NCI-H146 (cell line): ENCODE measurements around the gene HOXC13.
A peak's percentile ranks its signal among the peaks of the same experiment; 100 is the strongest.

Experiments used
- DNase-seq: peaks from one replicate; lab custom pipeline; 2025; lab: John Stamatoyannopoulos, UW

The HOXC13 gene

DNA sequence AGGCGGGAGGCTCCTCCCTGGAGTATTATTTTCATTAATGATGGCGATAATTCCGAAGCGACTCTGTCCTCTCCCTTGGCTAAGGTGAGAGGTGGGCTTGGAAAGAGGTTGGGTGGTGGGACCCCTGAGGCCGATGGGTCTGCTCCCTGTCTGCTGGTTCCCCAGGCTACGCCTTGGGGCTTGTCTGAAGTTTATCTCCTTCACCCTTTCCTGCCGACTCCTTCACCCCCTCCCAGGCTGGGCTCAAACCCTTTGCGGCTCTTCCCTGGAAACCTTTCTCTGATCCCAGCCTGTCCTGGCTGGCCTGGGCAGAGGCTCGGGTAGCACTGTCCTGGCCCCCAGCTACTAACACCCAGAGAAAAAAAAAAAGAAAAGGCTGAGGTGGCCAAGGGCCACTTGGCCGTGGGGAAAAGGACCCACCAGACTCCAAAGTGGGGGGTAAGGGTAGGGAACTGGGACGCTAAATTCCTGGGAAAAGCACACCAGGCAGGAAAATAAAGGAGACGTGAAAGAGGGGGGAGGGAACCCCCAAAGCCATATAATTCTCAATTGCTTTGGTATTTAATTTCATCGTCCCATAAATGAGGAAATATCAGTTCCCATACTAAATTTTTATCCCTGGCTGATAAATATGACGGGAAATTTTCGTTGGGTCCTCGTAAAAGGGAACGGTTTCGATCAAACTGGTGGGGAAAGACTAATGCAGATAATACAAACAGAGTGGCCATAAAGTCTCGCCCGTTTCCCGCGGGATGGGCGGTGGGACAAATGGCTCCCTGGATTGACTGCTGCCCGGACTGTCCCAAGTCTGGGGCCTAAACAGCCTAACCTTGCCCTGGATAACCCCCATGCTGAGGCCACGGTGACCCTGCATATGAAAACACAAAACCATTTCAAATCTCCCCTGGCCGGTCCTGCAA, 44.3 kb downstream of the HOXC13 start:
- DNase-seq, result no peak

DNA sequence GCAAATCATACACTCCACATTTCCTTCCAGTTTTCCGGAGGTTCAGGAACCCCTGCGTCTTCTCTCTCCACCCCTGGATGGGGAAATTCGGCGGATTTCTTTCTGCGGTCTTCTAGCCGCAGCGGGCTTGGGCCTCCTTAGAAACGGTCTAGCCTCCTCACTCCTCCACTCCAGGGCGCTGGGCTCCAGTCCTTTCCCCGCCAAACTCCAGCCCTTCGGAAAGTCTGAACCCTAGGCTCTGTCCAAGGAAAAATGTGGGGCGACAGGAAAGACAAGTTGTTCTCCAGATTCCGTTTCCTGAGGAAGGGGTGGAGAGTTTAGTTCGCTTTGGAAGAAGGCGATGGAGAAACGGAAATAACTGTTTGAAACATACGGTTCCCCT, 44.9 kb downstream of the HOXC13 start:
- DNase-seq, result no peak

DNA sequence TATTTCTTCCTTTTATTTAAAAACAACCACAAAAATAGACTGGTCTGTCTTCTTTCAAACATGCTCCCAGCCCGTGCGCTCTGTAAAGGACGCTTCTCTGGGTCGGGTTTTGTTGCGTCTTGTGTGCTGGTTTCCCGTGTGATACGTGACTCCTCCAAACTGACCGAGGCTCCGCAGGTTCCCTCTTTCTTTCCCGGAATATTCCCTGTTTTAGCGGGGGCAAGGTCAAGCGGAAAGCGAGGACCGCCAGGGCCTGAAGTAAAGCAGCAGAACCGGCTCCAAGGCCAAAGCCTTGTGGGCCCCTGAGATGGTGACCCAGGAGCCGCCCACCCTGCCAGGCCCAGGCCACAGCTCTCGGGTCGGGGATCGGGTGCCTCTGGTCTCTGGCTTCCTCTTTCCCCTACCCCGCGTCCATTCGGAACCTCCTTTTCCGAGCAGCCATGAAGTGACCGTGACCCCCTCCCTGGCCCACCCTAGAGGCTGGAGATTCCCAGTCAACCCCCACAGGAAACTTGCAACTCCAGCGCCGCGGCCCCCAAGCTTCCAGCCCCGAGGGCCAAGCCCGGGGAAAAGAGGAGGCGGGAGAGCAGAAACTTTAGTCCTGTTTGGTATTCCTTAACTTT, 45.4 kb downstream of the HOXC13 start:
- DNase-seq, result no peak

DNA sequence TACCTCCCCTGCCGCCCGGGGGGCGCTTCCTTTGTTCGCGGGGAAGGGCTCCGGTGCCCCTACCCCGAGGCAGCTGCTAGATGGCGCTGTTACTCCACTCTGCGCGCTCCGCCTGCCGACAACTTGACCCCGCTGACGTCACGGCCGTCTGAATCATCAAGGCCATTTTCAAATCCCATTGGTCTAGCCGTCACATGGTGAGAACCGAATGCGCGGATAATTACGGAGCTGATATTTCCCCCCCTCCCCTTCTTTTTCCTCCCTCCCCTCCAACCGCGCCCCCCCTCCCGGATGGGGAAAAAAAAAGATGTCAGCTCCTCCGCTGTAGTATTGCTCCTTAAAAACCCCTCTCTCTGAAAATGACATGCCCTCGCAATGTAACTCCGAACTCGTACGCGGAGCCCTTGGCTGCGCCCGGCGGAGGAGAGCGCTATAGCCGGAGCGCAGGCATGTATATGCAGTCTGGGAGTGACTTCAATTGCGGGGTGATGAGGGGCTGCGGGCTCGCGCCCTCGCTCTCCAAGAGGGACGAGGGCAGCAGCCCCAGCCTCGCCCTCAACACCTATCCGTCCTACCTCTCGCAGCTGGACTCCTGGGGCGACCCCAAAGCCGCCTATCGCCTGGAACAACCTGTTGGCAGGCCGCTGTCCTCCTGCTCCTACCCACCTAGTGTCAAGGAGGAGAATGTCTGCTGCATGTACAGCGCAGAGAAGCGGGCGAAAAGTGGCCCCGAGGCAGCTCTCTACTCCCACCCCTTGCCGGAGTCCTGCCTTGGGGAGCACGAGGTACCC, 46.5 kb downstream of the HOXC13 start, which contains the start of gene HOXC10:
Gene HOXC10 (plus strand): TSS at position 246 of the 791 bp plus-strand sequence. CDS start 114 bp downstream, at position 360.
- peak; percentile 14 for DNase-seq

DNA sequence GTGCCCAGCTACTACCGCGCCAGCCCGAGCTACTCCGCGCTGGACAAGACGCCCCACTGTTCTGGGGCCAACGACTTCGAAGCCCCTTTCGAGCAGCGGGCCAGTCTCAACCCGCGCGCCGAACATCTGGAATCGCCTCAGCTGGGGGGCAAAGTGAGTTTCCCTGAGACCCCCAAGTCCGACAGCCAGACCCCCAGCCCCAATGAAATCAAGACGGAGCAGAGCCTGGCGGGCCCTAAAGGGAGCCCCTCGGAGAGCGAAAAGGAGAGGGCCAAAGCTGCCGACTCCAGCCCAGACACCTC, 47.0 kb downstream of the HOXC13 start:
- DNase-seq, result no peak

DNA sequence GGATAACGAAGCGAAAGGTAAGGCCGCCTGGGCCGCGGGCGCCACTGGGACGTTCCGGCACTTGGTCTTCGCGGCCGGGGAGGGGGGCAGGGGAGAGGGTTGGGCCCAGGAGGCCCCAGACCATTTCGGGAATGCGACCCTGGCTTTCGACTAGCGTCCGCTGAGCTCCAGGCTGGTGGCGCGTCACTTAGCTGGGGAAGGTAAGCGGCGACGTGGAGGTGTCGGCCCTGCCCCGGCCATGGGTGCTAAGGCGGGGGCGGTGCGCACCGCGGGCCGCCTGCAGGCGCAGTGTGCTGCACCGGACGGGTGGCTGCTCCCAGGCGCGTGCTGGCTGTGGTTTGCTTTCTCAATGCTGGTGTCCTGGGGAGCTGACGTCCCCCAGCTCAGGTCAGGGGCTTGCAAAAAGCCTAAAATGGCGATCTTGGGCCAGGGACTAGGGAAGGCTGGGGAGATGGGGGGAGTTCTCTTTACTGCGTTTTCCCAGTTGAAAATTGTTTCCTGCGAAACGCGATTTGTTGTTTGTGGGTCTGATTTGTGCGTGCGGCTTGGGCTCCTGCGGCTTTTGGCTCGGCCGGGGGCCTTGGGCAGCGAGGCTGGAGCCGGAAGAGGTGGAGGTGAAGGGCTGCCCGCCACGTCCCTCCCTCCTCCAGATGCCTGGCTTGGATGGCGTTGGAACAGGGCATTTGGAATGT, 47.5 kb downstream of the HOXC13 start:
- DNase-seq, result no peak

DNA sequence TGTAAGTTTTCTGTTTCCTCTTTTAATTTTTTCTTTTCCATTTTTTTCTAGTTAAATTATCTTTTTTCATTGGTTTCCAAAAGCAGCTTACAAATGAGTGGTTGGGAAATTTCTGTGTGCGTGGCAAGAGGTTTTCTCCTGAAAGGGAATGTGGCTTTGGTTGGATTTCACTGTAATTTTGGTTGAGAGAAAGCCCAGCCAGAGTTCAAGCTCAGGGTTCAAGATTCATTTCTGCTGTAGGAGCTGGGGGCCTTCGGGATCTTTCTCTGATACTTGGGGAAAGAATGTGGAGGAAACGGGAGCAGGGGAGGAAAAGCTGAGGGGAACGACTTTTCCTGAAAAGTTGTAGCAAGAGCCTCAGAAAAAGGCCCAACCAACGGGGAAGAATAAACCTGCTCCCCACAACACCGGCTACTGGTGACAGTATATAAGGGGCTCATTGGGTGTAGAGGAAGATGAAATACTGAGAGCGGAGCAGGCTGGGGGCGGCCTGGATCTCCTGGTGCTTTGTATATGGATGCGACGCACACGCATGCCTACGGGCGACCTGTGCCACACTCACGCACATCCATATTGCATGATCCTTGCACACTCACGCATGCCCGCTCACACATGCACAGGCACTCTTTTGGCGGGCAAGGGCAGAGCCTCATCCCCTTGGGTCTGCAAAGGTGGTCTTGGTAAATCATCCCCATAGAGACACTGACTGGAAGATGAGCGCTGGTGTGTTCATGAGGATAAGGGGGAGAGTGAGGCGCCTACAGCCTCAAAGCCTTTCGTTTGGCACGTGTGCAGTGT, 48.3 kb downstream of the HOXC13 start:
- no peak for DNase-seq

DNA sequence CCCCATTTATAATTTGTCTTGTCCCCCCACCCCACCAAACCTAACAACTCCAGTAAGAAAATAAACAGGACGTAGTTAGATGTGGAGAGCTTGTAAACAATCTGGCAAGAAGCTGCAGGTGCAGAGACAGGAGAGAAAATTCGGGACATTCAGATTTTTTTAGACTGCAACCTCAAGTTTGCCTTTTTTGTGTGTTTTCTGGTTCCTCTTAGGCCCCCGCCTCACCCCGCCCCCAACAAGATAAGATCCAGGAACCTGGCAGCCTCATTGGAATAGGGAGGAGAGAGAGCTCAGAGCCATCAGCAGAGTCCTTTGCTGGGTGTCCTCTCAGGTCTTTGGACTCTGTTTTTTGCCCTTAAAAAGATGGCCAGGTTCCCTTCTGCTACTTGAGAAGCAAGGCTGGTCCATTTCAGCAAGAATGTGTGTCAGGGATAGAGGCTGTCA, 49.2 kb downstream of the HOXC13 start:
- no peak for DNase-seq

DNA sequence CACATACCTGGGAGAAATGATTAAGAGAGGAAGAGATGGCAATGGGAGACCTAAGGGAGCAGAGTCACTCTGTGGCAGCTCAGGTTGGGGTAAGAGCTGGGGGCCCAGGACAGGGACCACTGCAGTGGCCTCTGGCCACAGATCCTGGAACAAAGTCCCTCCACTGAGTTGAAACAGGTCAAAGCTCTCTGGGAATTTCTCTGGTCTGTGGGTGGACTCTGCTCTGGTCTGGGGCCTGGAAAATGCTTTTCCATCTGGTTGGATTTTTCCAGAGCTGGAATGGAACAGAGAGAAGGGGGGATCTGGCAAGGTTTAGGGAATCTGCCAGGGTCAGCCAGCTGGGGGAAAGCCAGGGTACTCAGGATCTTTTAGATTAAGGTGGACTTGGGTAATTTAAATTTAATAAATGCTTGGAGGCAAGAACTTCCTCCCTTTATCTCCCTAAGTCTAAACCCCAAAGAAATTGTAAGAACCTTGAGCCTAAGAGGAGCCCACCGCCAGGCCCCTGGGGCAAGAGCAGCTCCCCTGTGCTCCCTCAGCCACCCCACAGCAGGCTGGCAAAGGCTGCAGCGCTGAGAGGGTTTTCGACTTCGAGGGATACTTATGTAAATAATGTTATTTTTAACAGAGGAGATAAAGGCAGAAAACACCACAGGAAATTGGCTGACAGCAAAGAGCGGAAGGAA, 50.1 kb downstream of the HOXC13 start:
- DNase-seq, result no peak

DNA sequence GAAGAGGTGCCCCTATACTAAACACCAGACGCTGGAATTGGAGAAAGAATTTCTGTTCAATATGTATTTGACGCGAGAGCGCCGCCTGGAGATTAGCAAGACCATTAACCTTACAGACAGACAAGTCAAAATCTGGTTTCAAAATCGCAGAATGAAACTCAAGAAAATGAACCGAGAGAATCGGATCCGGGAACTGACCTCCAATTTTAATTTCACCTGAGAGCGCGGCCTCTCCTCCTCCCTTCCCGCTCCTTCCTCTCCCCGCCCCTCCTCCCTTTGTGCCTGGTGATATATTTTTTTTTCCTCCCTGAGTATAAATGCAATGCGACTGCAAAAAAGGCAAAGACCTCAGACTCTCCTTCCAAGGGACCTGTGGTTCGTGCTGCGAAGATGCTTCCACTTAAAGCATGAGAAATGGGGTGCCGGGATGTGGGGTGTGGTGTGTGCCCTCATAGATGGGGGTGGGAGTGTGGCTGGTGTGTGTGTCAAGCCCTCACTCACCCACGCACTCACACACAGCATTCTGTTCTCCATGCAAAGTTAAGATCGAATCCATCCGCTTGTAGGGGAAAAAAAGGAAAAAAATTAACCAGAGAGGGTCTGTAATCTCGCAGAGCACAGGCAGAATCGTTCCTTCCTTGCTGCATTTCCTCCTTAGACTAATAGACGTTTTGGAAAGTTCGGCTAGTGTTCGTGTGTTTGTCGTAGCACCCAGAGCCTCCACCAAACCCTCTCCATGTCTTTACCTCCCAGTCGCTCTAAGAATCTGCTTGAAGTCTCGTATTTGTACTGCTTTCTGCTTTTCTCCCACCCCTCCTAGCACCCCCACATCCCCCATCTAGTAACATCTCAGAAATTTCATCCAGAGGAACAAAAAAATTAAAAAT, 50.8 kb downstream of the HOXC13 start:
- DNase-seq, result no peak

DNA sequence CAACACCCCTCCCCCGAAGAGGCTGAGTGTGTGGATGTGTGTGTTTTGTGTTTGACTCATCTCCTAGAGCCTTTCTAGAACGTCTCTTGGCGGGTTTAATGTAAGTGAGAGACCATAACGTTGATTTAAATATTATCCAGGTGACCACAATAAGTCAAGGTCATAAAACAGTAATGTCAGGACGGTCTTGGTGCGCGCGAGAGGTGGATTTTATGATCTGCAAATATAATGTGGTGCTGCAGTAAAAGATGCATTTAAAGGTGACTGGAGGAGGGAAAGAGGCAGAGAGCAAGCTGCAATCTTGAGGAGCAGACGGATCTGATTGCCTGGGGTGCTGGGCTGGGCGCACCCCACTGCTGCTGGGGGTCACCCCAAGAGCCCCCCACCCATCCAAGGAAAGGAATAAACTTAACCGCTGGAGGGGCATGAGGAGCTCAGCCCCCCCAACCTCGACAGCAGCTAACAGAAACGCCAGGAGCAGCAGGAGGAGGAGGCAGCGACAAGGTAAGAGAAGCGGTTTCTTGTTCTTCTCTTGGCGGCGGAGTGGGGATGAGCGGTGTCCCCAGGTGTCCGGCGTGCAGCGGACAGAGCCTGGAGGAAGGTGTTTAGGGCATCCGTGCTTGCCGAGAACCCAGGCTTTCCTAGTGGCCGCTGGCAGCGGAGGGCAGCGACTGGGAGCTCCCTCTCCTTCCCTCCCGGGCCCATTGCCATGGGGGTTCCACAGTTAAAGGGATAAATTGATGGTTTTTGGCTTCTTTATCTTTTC, 51.9 kb downstream of the HOXC13 start:
- no peak for DNase-seq

DNA sequence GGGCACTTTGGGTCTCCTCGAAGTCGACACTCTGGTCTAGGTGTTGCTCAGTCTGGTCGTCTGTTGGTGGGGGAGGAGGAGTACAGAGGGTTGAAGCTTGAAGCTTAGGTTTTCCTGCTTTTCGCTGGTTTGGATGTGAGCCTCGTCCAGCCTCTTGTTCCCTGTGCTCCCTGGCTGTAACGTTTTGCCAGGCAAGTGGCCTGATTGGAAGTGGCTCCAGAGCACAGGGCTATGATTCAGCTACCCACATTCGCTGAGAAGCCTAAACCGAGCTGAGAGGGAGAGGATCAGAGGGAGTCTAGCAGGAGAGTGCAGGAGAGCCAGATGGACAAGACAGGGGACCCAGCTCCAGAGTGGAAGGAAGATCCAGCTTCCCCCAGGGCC, 52.4 kb downstream of the HOXC13 start:
- no peak for DNase-seq

DNA sequence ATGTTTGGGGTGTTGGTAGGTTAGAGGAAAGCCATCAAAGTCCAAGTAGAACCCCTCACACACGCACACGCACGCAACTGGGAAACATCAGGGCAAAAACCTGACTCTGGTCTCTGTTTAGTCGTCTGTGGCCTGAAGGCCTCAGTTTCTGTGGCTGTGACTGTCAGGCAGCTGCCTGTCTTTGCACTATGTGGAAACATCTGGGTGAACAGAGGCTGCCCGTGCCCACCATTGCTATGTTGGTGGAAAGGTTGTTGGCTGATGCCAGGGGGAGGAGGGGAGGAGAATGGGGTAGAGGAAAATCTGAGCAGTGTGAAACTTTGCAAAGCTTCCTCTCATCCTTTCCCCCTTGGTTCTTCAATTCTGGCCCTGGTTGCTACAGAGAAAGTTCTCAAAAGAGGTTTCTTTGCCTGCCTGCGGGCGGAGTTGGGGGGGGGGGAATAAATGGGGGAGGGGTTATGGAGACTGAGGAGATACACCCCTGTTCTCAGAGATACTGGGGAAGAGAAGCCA, 53.8 kb downstream of the HOXC13 start:
- DNase-seq, result no peak

DNA sequence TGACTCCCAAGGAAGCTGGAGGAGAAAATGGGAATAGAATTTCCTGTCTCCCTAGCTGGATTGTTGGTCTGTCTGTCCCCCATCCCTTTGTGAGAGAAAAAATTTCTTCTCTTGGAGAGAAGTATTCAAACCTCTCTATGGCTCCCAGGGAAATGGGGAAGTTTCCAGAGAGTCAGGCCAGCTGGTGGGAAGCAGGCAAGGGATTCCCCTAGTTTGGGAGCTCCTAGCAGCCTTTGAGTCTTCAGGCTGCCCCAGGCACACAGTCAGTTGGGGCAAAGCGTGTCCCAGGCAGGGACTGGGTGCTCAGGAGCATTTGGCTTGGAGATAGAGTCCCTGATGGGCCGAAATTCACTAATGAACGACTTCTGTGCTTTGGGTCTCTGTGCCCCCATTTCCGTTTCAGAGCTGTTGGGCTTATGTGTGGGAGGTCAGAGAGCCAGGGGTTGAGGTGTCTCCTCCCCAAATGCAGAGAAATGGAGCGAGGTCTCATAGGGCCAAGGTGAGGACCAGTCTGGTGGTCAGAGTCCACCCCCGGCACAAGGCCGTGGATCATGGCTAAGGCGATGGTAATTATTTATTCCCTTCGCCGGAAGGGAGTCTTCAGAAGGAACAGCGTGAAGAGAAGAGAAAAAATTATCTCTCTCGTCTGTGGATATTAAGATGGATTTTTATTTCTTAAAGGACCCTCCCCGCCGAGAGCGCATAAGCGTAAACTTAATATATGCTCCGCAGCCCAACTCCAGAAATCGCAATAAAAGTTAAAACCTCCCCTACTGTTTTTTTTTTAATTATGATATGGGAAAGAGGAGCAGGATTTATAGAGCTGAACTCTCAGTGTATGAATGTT, 54.8 kb downstream of the HOXC13 start:
- no peak for DNase-seq

DNA sequence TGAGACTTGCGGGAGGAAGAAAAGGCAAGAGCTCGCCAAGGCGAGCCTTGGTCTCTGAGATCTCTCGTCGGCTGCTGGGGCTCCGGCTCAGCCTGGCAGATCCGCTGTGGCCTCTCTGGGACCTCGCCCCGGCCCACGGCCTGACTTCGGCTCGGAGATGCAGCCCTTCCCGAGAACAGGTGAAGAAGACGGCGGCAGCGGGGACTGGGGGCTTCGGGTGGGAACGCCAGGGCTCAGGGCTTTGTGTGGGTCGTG, 55.3 kb downstream of the HOXC13 start:
- DNase-seq, result no peak

DNA sequence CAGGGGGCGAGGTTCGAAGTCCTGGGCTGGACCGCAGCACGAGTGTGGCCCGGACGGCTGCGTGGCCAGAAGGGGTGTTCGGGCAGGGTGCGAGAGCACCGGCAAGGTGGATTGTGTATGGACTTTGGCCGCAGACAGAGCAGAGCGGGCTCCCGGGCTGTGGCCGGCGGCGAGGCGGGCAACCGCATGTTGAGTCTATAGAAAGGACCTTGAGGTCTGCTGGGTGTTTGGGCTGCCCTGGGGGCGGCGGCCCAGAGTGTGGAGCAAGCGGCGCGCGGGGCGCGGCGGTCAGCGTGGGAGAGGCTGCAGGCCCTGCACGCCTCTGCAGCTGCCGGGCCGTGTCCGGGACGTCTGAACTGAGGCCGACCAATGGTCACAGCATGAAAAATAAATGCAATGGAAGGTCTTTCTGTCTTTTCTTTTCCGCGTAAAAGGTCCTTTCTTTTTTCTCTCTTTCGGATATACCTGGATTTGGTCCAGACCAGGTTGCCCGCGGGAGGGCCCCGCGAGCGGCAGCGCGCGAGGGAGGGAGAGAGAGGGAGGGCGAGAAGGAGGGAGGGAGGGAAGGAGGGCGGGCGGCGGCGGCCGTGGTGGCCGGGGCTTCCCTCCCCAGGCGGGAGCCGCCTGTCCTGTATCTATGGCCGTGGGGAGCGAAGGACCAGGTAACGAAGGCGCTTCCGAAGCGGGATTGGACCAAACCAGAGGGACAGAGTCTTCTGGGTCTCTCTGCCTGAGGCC, 55.8 kb downstream of the HOXC13 start:
- DNase-seq, result no peak

DNA sequence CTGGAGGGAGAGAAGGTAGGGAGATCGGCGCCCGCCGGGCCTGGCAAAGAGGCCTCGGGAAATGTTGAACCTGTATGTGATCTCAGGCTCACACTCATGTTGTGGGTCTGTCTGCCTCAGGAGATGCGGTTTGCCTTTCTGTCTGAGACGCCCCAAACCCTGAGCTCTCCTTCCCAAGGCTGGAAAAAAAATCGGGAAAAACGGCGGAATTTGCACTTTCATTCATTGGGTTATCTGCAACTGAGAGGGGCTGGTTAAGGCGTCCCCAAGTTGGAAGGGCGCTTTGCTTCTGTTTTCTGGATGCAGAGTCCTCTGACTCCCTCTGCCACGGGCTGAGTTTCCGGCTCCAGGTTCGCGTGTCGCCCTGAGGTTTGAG, 56.4 kb downstream of the HOXC13 start:
- DNase-seq, result no peak
